GM21619 (cell line): ENCODE results near the gene RBM25.
"Not testable (repeated sequence)": the region's sequence is repeated elsewhere in the genome, so short reads cannot be mapped to it uniquely, and the experiment has no call there.

Experiments
- ATAC-seq: cut with Tn5 transposase; IDR thresholded peaks from one replicate; pipeline ENCODE4 v1.9.1; 2021; ENCODE audit not compliant: unreplicated experiment

RBM25 gene

DNA sequence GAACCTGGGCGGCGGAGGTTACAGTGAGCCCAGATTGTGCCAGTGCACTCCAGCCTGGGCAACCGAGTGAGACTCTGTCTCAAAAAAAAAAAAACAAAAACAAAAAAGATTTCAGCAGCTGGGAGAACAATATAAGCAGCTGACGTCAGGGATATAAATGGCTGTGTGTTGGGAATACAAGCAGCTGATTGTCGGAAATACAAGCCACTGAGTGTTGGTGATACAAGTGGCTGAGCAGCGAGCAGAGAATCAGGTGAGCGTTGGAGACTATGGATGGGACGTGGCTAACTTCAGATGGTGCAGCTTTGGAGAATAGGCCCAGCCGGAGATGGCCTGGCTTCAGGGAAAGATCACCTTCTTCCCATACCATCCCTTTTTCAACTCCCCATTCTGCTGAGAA, 109.9 kb downstream of the RBM25 start:
- ATAC-seq = no peak

DNA sequence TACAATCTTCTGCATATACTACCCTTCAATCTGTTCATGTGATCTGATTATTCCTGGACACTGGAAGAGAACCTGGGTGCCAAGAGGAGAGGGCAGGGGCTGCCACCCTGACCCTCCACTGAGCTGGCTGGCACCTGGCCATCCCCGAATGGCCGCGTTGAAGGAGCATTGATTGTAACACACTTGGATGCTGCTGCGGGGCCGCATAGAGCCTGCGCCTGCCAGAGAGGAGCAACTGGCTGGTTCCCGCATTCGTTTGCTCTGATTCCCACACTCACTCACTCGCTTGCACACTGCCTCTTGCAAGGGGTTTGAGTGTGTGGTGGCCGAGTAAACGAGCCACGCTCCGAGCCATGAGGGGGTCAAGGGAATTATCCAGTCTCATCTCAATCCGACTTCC, 110.4 kb downstream of the RBM25 start:
- no peak for ATAC-seq

DNA sequence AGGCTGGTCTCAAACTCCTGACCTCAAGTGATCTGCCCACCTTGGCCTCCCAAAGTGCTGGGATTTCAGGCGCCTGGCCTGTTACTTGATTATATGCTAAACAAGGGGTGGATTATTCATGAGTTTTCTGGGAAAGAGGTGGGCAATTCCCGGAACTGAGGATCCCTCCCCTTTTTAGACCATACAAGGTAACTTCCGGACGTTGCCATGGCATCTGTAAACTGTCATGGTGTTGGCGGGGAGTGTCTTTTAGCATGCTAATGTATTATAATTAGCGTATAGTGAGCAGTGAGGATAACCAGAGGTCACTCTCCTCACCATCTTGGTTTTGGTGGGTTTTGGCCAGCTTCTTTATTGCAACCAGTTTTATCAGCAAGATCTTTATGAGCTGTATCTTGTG, 111.5 kb downstream of the RBM25 start:
- not testable (repeated sequence) for ATAC-seq

DNA sequence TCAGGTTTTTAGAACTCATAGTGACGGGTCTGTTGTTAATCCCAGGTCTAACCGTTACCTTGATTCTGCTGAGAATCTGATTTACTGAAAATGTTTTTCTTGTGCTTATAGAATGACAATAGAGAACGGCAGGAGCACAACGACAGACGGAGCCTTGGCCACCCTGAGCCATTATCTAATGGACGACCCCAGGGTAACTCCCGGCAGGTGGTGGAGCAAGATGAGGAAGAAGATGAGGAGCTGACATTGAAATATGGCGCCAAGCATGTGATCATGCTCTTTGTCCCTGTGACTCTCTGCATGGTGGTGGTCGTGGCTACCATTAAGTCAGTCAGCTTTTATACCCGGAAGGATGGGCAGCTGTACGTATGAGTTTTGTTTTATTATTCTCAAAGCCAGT, 112.4 kb downstream of the RBM25 start:
- no peak for ATAC-seq

DNA sequence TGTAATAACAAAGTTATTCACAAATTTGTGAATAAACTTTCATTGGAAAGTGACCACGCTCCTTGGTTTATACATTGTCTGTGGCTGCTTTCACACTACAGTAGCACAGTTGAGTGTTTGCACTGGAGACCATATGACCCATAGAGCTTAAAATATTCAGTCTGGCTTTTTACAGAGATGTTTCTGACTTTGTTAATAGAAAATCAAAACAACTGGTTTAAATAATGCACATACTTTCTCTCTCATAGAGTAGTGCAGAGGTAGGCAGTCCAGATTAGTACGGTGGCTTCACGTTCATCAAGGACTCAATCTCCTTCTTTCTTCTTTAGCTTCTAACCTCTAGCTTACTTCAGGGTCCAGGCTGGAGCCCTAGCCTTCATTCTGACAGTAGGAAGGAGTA, 114.2 kb downstream of the RBM25 start:
- ATAC-seq = no peak

DNA sequence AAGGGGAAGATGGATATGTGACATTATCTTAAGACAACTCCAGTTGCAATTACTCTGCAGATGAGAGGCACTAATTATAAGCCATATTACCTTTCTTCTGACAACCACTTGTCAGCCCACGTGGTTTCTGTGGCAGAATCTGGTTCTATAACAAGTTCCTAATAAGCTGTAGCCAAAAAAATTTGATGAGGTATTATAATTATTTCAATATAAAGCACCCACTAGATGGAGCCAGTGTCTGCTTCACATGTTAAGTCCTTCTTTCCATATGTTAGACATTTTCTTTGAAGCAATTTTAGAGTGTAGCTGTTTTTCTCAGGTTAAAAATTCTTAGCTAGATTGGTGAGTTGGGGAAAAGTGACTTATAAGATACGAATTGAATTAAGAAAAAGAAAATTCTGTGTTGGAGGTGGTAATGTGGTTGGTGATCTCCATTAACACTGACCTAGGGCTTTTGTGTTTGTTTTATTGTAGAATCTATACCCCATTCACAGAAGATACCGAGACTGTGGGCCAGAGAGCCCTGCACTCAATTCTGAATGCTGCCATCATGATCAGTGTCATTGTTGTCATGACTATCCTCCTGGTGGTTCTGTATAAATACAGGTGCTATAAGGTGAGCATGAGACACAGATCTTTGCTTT, 114.9 kb downstream of the RBM25 start:
- ATAC-seq = no peak
